GM23338 (cell line): ENCODE measurements around the gene SLC5A2.

ENCODE experiments used
- EZH2 ChIP-seq: fragments of 200-600 bp; sonication (generic); IDR thresholded peaks from one replicate; pipeline ENCODE4 v1.8.0; 2017; ENCODE audit warnings: antibody characterized with exemption, mild to moderate bottlenecking, low read depth; ENCODE audit not compliant: unreplicated experiment
- EZH2phosphoT487 ChIP-seq: fragments of 200-600 bp; sonication (generic); IDR thresholded peaks from one replicate; pipeline ENCODE4 v1.8.1; 2018; ENCODE audit warnings: antibody characterized with exemption; ENCODE audit not compliant: unreplicated experiment
- JUNB ChIP-seq: IDR thresholded peaks from one replicate; pipeline ENCODE4 v1.6.1; 2016; ENCODE audit warnings: antibody characterized with exemption; ENCODE audit not compliant: unreplicated experiment
- POLR2AphosphoS5 ChIP-seq: IDR thresholded peaks from 2 replicates; pipeline ENCODE4 v1.6.1; 2016; ENCODE audit warnings: antibody characterized with exemption, low read depth
- REST ChIP-seq: IDR thresholded peaks from one replicate; pipeline ENCODE4 v1.6.1; 2018; ENCODE audit warnings: antibody characterized with exemption; ENCODE audit not compliant: unreplicated experiment
- ZNF331 ChIP-seq: fragments of 250-450 bp; sonication (Bioruptor Pico); IDR thresholded peaks from 2 replicates; pipeline ENCODE4 v1.5.0; 2020; ENCODE audit warnings: low read depth, mild to moderate bottlenecking, moderate library complexity
- TF ChIP-seq, protein P1 (sequence below), 2 experiments: fragments of 200-600 bp in 1 of 2; sonication (generic) in 1 of 2; conservative IDR thresholded peaks; 2 replicates each; pipeline versions ENCODE4 v1.5.1 to v1.6.1; 2016 to 2017; ENCODE audit warnings: antibody characterized with exemption in 2 of 2, low read depth in 2 of 2, mild to moderate bottlenecking in 2 of 2, moderate library complexity in 1 of 2

- TF ChIP-seq POLR2AphosphoS5 (peak; percentile 86), EZH2phosphoT487 (no peak), ZNF331 (CRISPR knock-in tag) (no peak), JUNB (no peak), REST (no peak), EZH2 (no peak)
- TF ChIP-seq, protein P1, sequence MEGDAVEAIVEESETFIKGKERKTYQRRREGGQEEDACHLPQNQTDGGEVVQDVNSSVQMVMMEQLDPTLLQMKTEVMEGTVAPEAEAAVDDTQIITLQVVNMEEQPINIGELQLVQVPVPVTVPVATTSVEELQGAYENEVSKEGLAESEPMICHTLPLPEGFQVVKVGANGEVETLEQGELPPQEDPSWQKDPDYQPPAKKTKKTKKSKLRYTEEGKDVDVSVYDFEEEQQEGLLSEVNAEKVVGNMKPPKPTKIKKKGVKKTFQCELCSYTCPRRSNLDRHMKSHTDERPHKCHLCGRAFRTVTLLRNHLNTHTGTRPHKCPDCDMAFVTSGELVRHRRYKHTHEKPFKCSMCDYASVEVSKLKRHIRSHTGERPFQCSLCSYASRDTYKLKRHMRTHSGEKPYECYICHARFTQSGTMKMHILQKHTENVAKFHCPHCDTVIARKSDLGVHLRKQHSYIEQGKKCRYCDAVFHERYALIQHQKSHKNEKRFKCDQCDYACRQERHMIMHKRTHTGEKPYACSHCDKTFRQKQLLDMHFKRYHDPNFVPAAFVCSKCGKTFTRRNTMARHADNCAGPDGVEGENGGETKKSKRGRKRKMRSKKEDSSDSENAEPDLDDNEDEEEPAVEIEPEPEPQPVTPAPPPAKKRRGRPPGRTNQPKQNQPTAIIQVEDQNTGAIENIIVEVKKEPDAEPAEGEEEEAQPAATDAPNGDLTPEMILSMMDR (conservative IDR thresholded peaks at IDR 0.05; ENCODE audit: low read depth in 2 of 2), result no peak
Observed at GRCh38 chr16:31476303-31477219, 6.4 kb upstream of the SLC5A2 start.
